Mesenchymal stem cell (in vitro differentiated cells and primary cell): ENCODE measurements around the gene CD74.

Source experiments
- DNase-seq: peaks from one replicate; pipeline ENCODE4 v3.0.0-alpha.2; 2013
- H2AFZ ChIP-seq: one replicate; pipeline ENCODE4 v1.6.1; 2013; ENCODE audit warnings: low read depth, mild to moderate bottlenecking, control low read depth, inconsistent platforms, low read length, moderate library complexity
- H2AK5ac ChIP-seq: 2 replicates; pipeline ENCODE4 v1.6.1; 2013; ENCODE audit warnings: low read length, moderate library complexity, mild to moderate bottlenecking, inconsistent platforms; ENCODE audit not compliant: severe bottlenecking
- H2BK120ac ChIP-seq: one replicate; pipeline ENCODE4 v1.6.1; 2013; ENCODE audit warnings: low read depth, mild to moderate bottlenecking, inconsistent platforms, low read length, moderate library complexity
- H2BK12ac ChIP-seq, 2 experiments: one replicate each; pipeline ENCODE4 v1.6.1; 2013; ENCODE audit warnings: inconsistent platforms in 2 of 2, low read length in 2 of 2, mild to moderate bottlenecking in 2 of 2, moderate library complexity in 2 of 2, control low read depth in 1 of 2
- H2BK15ac ChIP-seq: one replicate; pipeline ENCODE4 v1.6.1; 2013; ENCODE audit warnings: mild to moderate bottlenecking, low read depth, inconsistent platforms; ENCODE audit not compliant: poor library complexity, severe bottlenecking
- H2BK5ac ChIP-seq: 2 replicates; pipeline ENCODE4 v1.6.1; 2013; ENCODE audit warnings: low read depth, mild to moderate bottlenecking, low read length, control low read depth, inconsistent platforms; ENCODE audit not compliant: poor library complexity, severe bottlenecking
- H3K14ac ChIP-seq, 2 experiments: one replicate each; pipeline ENCODE4 v1.6.1; 2013; ENCODE audit warnings: inconsistent platforms in 2 of 2, low read length in 2 of 2, control low read depth in 1 of 2, mild to moderate bottlenecking in 1 of 2, moderate library complexity in 1 of 2
- H3K18ac ChIP-seq, 2 experiments: one replicate each; pipeline ENCODE4 v1.6.1; 2013; ENCODE audit warnings: inconsistent platforms in 2 of 2, low read length in 2 of 2, control low read depth in 1 of 2, low read depth in 1 of 2, mild to moderate bottlenecking in 1 of 2
- H3K23ac ChIP-seq, 2 experiments: one replicate each; pipeline ENCODE4 v1.6.1; 2013; ENCODE audit warnings: inconsistent platforms in 2 of 2, low read length in 2 of 2, mild to moderate bottlenecking in 2 of 2, moderate library complexity in 2 of 2, control low read depth in 1 of 2
- H3K27ac ChIP-seq: 2 replicates; pipeline ENCODE4 v1.5.1; 2013; ENCODE audit warnings: mild to moderate bottlenecking, moderate library complexity, low read length, control low read depth, inconsistent platforms; ENCODE audit not compliant: poor library complexity, severe bottlenecking
- H3K27me3 ChIP-seq, 2 experiments: 2 replicates each; pipeline versions ENCODE4 v1.6.1 to v1.7.0; 2013; ENCODE audit warnings: low read length in 2 of 2, mild to moderate bottlenecking in 2 of 2, moderate library complexity in 2 of 2, control low read depth in 1 of 2, inconsistent platforms in 1 of 2; ENCODE audit not compliant: control insufficient read depth in 1 of 2, insufficient read depth in 1 of 2
- H3K36me3 ChIP-seq, 2 experiments: 2 replicates each; pipeline versions ENCODE4 v1.6.1 to v1.7.0; 2013; ENCODE audit warnings: low read length in 2 of 2, control low read depth in 1 of 2, inconsistent platforms in 1 of 2, low read depth in 1 of 2, mild to moderate bottlenecking in 1 of 2; ENCODE audit not compliant: insufficient read depth in 2 of 2, control insufficient read depth in 1 of 2
- H3K4ac ChIP-seq, 2 experiments: one replicate each; pipeline ENCODE4 v1.6.1; 2013; ENCODE audit warnings: inconsistent platforms in 2 of 2, low read length in 2 of 2, mild to moderate bottlenecking in 2 of 2, moderate library complexity in 2 of 2, control low read depth in 1 of 2, low read depth in 1 of 2
- H3K4me1 ChIP-seq: 2 replicates; pipeline ENCODE4 v1.6.1; 2013; ENCODE audit warnings: low read depth, low read length, control low read depth; ENCODE audit not compliant: control insufficient read depth, insufficient read depth
- H3K4me2 ChIP-seq: 2 replicates; pipeline ENCODE4 v1.6.1; 2013; ENCODE audit warnings: low read length, mild to moderate bottlenecking, inconsistent platforms; ENCODE audit not compliant: poor library complexity, severe bottlenecking
- H3K4me3 ChIP-seq, 2 experiments: 2 replicates each; pipeline versions ENCODE4 v1.5.1 to v1.7.0; 2013; ENCODE audit warnings: low read length in 2 of 2, mild to moderate bottlenecking in 2 of 2, control low read depth in 1 of 2, low read depth in 1 of 2; ENCODE audit not compliant: insufficient read depth in 1 of 2
- H3K79me1 ChIP-seq: replicated peaks from 2 replicates; pipeline ENCODE4 v1.6.1; 2013; ENCODE audit warnings: mild to moderate bottlenecking, control low read depth, low read length, inconsistent platforms; ENCODE audit not compliant: poor library complexity, severe bottlenecking
- H3K9ac ChIP-seq: 2 replicates; pipeline ENCODE4 v1.7.0; 2013; ENCODE audit warnings: mild to moderate bottlenecking, low read length, moderate library complexity
- H3K9me3 ChIP-seq: 2 replicates; pipeline ENCODE4 v1.7.0; 2013; ENCODE audit warnings: mild to moderate bottlenecking, low read length; ENCODE audit not compliant: control insufficient read depth
- H4K8ac ChIP-seq: one replicate; pipeline ENCODE4 v1.6.1; 2013; ENCODE audit warnings: inconsistent platforms, mild to moderate bottlenecking, low read length, moderate library complexity
- H4K91ac ChIP-seq: one replicate; pipeline ENCODE4 v1.6.1; 2013; ENCODE audit warnings: mild to moderate bottlenecking, low read length, inconsistent platforms
- WGBS: methylation state at CpG from one replicate; pipeline ENCODE4 v1.1.7; 2013; ENCODE audit warnings: mixed read lengths; 5-methylcytosine and 5-hydroxymethylcytosine counted together

The CD74 gene

DNA sequence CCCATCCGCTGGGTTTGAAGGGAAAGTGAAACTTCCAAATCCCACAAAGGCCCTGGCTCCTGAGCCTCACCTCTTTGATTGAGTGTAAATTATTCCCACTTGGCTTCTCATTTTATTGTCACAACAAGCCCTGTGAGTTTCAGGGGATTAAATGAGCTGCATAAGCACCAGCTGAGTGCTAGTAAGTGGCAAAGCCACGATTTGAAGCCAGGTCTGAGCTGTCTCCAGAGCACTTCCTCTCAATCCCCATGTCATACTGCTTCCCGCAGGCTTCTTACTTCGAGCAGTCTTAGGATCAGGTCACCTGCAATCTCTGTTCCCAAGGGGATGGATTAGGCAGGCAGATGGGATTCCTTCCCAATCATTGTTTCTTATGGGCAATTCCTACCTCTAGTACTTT lies 18.9 kb upstream of the CD74 start:
- no peak overlapping the region for H2BK120ac ChIP-seq
- no peak overlapping the region for H3K9ac ChIP-seq
- no peak overlapping the region for H2AK5ac ChIP-seq
- no peak overlapping the region for H3K4me3 ChIP-seq
- WGBS, result 56% methylated on average over 4 of the region's 4 CpGs
- no peaks in the 10 kb centered on the region for H3K9me3 ChIP-seq
- no peaks in the 10 kb centered on the region for H3K27me3 ChIP-seq
- H2BK5ac ChIP-seq, result no peak overlapping the region
- H4K91ac ChIP-seq, result no peak overlapping the region
- H3K4me1 ChIP-seq, result peaks cover 6% of the 10 kb centered on the region
- H3K14ac ChIP-seq, result no peak overlapping the region
- H2BK12ac ChIP-seq, result no peak overlapping the region
- no peak overlapping the region for H2AFZ ChIP-seq
- H4K8ac ChIP-seq, result no peak overlapping the region
- no peak overlapping the region for H3K23ac ChIP-seq
- H3K4ac ChIP-seq, result no peak overlapping the region
- H3K36me3 ChIP-seq, result no peaks in the 10 kb centered on the region
- H3K79me1 ChIP-seq, result no peaks in the 10 kb centered on the region
- no peak overlapping the region for H3K27ac ChIP-seq
- no peak overlapping the region for H2BK15ac ChIP-seq
- no peak overlapping the region for H3K18ac ChIP-seq
- DNase-seq, result no peak
- no peak overlapping the region for H3K4me2 ChIP-seq

DNA sequence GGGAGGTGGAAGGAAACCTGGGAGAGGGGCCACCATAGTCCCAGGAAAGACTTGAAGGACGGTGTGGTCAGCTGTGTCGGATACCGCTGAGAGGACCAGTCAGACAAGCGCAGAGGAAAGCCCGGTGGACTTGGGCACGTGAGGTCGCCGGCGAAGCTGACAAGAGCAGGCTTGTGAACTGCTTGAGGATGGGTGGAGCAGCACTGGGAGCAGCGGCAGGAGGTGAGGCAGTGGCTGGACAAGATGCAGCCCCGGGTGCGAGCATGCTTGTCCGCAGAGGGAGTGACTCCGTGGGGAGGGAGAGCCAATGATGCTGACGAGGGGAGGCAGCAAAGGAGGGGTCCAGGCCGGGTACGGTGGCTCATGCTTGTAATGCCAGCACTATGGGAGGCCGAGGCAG lies 18.3 kb upstream of the CD74 start:
- 92% methylated on average over 18 of the region's 18 CpGs for WGBS
- Histone ChIP-seq H3K4me2 (no peak overlapping the region), H3K9ac (no peak overlapping the region), H3K14ac (no peak overlapping the region), H2BK120ac (no peak overlapping the region), H2BK12ac (no peak overlapping the region), H3K4ac (no peak overlapping the region), H3K23ac (no peak overlapping the region), H2AK5ac (no peak overlapping the region), H3K27ac (no peak overlapping the region), H3K4me3 (no peak overlapping the region), H3K27me3 (no peaks in the 10 kb centered on the region), H3K9me3 (no peaks in the 10 kb centered on the region), H3K79me1 (no peaks in the 10 kb centered on the region), H3K18ac (no peak overlapping the region), H2AFZ (no peak overlapping the region), H3K4me1 (peaks cover 4% of the 10 kb centered on the region), H4K8ac (no peak overlapping the region), H3K36me3 (no peaks in the 10 kb centered on the region), H2BK5ac (no peak overlapping the region), H2BK15ac (no peak overlapping the region), H4K91ac (no peak overlapping the region)
- no peak for DNase-seq

DNA sequence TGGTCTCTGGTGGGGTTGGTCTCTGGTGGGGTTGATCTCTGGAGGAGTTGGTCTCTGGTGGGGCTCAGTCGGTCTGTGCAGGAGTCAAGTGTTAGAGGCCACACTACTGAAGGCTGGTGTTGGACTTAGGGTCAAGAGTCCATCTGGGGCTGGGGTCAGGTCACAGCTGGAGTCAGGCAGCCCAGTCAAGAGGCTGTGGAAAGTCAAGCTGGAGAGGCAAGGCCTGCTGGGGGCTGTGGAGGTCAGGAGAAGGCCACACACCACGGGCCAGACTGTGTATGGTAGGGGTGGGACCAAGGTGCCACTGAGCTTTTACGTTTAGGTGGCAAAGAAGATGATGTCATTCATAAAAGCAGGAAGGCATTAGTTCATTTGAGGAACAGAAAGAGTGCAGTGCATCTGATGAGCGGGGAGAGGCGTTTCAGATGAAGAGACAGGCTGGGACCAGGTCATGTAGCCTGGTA lies 16.7 kb upstream of the CD74 start:
- no peak overlapping the region for H2BK15ac ChIP-seq
- no peak overlapping the region for H3K23ac ChIP-seq
- H3K27ac ChIP-seq, result no peak overlapping the region
- no peak overlapping the region for H2BK5ac ChIP-seq
- H3K79me1 ChIP-seq, result no peaks in the 10 kb centered on the region
- 86% methylated on average over 5 of the region's 5 CpGs for WGBS
- no peak overlapping the region for H3K14ac ChIP-seq
- H2BK12ac ChIP-seq, result no peak overlapping the region
- H3K4me3 ChIP-seq, result no peak overlapping the region
- no peak overlapping the region for H3K4me2 ChIP-seq
- H3K4me1 ChIP-seq, result peaks cover 4% of the 10 kb centered on the region
- no peak overlapping the region for H3K4ac ChIP-seq
- H3K18ac ChIP-seq, result no peak overlapping the region
- H3K36me3 ChIP-seq, result no peaks in the 10 kb centered on the region
- no peak overlapping the region for H2AFZ ChIP-seq
- H4K91ac ChIP-seq, result no peak overlapping the region
- no peak overlapping the region for H3K9ac ChIP-seq
- DNase-seq, result no peak
- H2BK120ac ChIP-seq, result no peak overlapping the region
- no peak overlapping the region for H2AK5ac ChIP-seq
- H3K9me3 ChIP-seq, result no peaks in the 10 kb centered on the region
- no peak overlapping the region for H4K8ac ChIP-seq
- no peaks in the 10 kb centered on the region for H3K27me3 ChIP-seq

DNA sequence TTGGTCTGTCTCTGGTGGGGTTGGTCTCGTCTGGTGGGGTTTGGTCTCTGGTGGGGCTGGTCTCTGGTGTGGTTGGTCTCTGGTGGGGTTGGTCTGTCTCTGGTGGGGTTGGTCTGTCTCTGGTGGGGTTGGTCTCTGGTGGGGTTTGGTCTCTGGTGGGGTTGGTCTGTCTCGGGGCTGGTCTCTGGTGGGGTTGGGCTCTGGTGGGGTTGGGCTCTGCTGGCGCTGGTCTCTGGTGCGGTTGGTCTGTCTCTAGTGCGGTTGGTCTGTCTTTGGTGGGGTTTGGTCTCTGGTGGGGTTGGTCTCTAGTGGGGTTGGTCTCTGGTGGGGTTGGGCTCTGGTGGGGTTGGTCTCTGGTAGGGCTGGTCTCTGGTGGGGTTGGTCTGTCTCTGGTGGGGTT lies 16.3 kb upstream of the CD74 start:
- DNase-seq, result no peak
- Histone ChIP-seq H4K8ac (no peak overlapping the region), H3K36me3 (no peaks in the 10 kb centered on the region), H2BK15ac (no peak overlapping the region), H3K79me1 (no peaks in the 10 kb centered on the region), H3K9ac (no peak overlapping the region), H3K4ac (no peak overlapping the region), H3K4me3 (no peak overlapping the region), H2AFZ (no peak overlapping the region), H2BK120ac (no peak overlapping the region), H2BK5ac (no peak overlapping the region), H4K91ac (no peak overlapping the region), H3K27ac (no peak overlapping the region), H3K18ac (no peak overlapping the region), H3K14ac (no peak overlapping the region), H3K9me3 (no peaks in the 10 kb centered on the region), H2AK5ac (no peak overlapping the region), H3K4me1 (peaks cover 4% of the 10 kb centered on the region), H3K23ac (no peak overlapping the region), H3K4me2 (no peak overlapping the region), H2BK12ac (no peak overlapping the region), H3K27me3 (no peaks in the 10 kb centered on the region)
- WGBS, result 97% methylated on average over 5 of the region's 5 CpGs
